Measurements from ENCODE around the gene ERMARD.

DNA sequence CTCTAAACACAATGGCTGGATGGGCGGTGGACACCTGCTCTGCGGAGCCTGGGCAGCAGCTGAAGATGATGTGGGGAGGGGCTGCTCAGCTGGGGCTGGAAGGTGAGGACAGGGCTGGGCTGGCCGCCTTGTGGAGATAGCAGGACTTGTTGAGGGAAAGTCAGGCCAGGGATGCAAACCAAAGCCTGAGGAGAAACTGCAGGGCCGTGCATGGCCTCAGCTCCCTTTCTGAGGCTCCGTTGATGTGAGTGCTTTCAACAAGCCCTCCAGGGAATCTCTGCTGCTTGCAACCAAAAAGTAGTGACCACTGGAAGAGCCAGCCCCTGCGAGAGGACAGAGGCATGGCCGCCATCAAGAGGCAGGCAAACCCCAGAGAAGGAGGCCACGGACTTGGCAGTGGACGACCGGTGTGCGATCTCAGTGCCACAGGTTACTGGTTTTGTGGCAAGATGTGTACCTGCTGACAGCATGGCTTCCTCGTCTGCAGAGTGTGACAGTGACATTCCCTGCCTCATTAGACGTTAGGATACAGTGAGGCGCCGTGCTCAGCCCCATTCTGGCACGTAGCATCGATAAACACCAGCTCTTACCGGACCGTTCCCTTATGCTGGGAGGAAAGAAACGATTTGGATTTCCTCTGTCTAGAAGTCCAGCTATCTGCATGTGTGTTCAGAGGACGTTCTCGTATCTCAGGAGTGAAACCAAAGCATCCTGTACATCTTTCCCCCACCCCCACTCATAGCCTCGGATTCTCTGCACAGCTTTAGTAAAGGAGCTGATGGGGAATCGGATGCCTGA, 37.9 kb downstream of the ERMARD start:
- TF ChIP-seq ZFX (IDR thresholded peaks at IDR 0.05; ENCODE audit: borderline replicate concordance) = no peak
- TF ChIP-seq, protein P1, sequence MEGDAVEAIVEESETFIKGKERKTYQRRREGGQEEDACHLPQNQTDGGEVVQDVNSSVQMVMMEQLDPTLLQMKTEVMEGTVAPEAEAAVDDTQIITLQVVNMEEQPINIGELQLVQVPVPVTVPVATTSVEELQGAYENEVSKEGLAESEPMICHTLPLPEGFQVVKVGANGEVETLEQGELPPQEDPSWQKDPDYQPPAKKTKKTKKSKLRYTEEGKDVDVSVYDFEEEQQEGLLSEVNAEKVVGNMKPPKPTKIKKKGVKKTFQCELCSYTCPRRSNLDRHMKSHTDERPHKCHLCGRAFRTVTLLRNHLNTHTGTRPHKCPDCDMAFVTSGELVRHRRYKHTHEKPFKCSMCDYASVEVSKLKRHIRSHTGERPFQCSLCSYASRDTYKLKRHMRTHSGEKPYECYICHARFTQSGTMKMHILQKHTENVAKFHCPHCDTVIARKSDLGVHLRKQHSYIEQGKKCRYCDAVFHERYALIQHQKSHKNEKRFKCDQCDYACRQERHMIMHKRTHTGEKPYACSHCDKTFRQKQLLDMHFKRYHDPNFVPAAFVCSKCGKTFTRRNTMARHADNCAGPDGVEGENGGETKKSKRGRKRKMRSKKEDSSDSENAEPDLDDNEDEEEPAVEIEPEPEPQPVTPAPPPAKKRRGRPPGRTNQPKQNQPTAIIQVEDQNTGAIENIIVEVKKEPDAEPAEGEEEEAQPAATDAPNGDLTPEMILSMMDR (IDR thresholded peaks at IDR 0.05) = no peak
